ENCODE data around the gene ALX1. TPM values are rescaled to one million over a fixed set of nuclear protein-coding genes. Genes with fewer than 3 reads are reported as not detected.

The ALX1 gene
- total RNA-seq, 1 donor from 2014 or later, result 7.0 TPM

- no peak overlapping the region for H3K27ac Mint-ChIP-seq
These were observed 4.6 kb upstream of the ALX1 start for GRCh38 chr12:85275374-85275773.

GRCh38 chr12:85277191-85277590 lies 2.8 kb upstream of the ALX1 start:
- Mint-ChIP-seq H3K27me3 (peaks cover 86% of the 10 kb centered on the region), H3K9me3 (no peaks in the 10 kb centered on the region)

More at GRCh38 chr12:85275374-85275773, 4.6 kb upstream of the ALX1 start:
- no peaks in the 10 kb centered on the region for H3K9me3 Mint-ChIP-seq
- H3K4me1 Mint-ChIP-seq (ENCODE audit: unreplicated experiment), result peaks cover 5% of the 10 kb centered on the region
- H3K36me3 Mint-ChIP-seq, result no peaks in the 10 kb centered on the region
- H3K4me3 Mint-ChIP-seq, result no peak overlapping the region
- H3K27me3 Mint-ChIP-seq, result peaks cover 74% of the 10 kb centered on the region
- no peak for TF ChIP-seq CTCF (conservative IDR thresholded peaks at IDR 0.05)
- no peak for DNase-seq (ENCODE audit: extremely low spot score, unreplicated experiment)

GRCh38 chr12:85277900-85278597 lies 2.0 kb upstream of the ALX1 start:
- H3K4me3 Mint-ChIP-seq, result peak overlapping the region; percentile 76
- no peaks in the 10 kb centered on the region for H3K36me3 Mint-ChIP-seq
- H3K27ac Mint-ChIP-seq, result no peak overlapping the region
- H3K4me1 Mint-ChIP-seq (ENCODE audit: unreplicated experiment), result peaks cover 10% of the 10 kb centered on the region
- no peak for TF ChIP-seq CTCF (conservative IDR thresholded peaks at IDR 0.05)
- no peak for DNase-seq (ENCODE audit: extremely low spot score, unreplicated experiment)
- peaks cover 85% of the 10 kb centered on the region for H3K27me3 Mint-ChIP-seq
- no peaks in the 10 kb centered on the region for H3K9me3 Mint-ChIP-seq

More at GRCh38 chr12:85277191-85277590, 2.8 kb upstream of the ALX1 start:
- H3K4me3 Mint-ChIP-seq, result no peak overlapping the region
- no peaks in the 10 kb centered on the region for H3K36me3 Mint-ChIP-seq
- peaks cover 10% of the 10 kb centered on the region for H3K4me1 Mint-ChIP-seq (ENCODE audit: unreplicated experiment)
- TF ChIP-seq CTCF (conservative IDR thresholded peaks at IDR 0.05), result no peak
- H3K27ac Mint-ChIP-seq, result no peak overlapping the region
- no peak for DNase-seq (ENCODE audit: extremely low spot score, unreplicated experiment)

GRCh38 chr12:85278598-85279448 lies 1.2 kb upstream of the ALX1 start:
- peaks cover 84% of the 10 kb centered on the region for H3K27me3 Mint-ChIP-seq
- TF ChIP-seq CTCF (conservative IDR thresholded peaks at IDR 0.05), result no peak
- H3K4me1 Mint-ChIP-seq (ENCODE audit: unreplicated experiment), result peaks cover 15% of the 10 kb centered on the region
- H3K27ac Mint-ChIP-seq, result no peak overlapping the region
- peak overlapping the region; percentile 99 for H3K4me3 Mint-ChIP-seq
- no peaks in the 10 kb centered on the region for H3K9me3 Mint-ChIP-seq
- H3K36me3 Mint-ChIP-seq, result peaks cover 5% of the 10 kb centered on the region
- DNase-seq (ENCODE audit: extremely low spot score, unreplicated experiment), result no peak

- Mint-ChIP-seq H3K36me3 (peaks cover 6% of the 10 kb centered on the region), H3K4me3 (peak overlapping the region; percentile 99), H3K9me3 (no peaks in the 10 kb centered on the region), H3K4me1 (ENCODE audit: unreplicated experiment) (peaks cover 15% of the 10 kb centered on the region), H3K27me3 (peaks cover 76% of the 10 kb centered on the region), H3K27ac (peak overlapping the region; percentile 92)
- DNase-seq (ENCODE audit: extremely low spot score, unreplicated experiment), result no peak
- no peak for TF ChIP-seq CTCF (conservative IDR thresholded peaks at IDR 0.05)
These were observed 413 bp upstream of the ALX1 start for GRCh38 chr12:85279449-85280164.
